ENCODE results near the gene OGFOD3. TPM values are rescaled to one million over a fixed set of nuclear protein-coding genes. Genes with fewer than 3 reads are reported as not detected.

OGFOD3 gene
- total and polyA plus RNA-seq, 9 of the 15 experiments (the other 6 are each of a cell fraction or from before 2014, with no cell fraction given), result 0.69 to 44.7 (median 18.9) TPM

GRCh38 chr17:82457073-82457928 is 38.9 kb upstream of the OGFOD3 start (continued):
- TF ChIP-seq VEZF1 (CRISPR knock-in tag; IDR thresholded peaks at IDR 0.05), result peak; percentile 35; the same call in 1 of the 2 replicates
- TF ChIP-seq NONO (IDR thresholded peaks at IDR 0.05; ENCODE audit: low read depth in 2 of 2, low read length in 1 of 2), result 0 out of 4 replicates have a peak, but pooled peaks of 1 of the 2 experiments have one; percentile 27
- peak; percentile 57; the same call in 1 of the 2 replicates for TF ChIP-seq AFF4 (CRISPR knock-in tag; IDR thresholded peaks at IDR 0.05)
- no peak for TF ChIP-seq SMAD1 (IDR thresholded peaks at IDR 0.05; ENCODE audit: low read depth, low read length, partially characterized antibody)
- TF ChIP-seq CTBP1 (IDR thresholded peaks at IDR 0.05; ENCODE audit: borderline replicate concordance), result peak; percentile 24; the same call in 1 of the 2 replicates
- peak; percentile 49; the same call in 1 of the 2 replicates for TF ChIP-seq ZEB2 (IDR thresholded peaks at IDR 0.05)
- TF ChIP-seq ADNP (tag; IDR thresholded peaks at IDR 0.05), result 0 out of 2 replicates have a peak, but pooled peaks have one; percentile 8
- 0 out of 2 replicates have a peak, but pooled peaks have one; percentile 4 for TF ChIP-seq ZFX (CRISPR knock-in tag; IDR thresholded peaks at IDR 0.05)
- peak; percentile 90 for TF ChIP-seq CEBPB (tag; IDR thresholded peaks at IDR 0.05)
- TF ChIP-seq PCBP1 (IDR thresholded peaks at IDR 0.05; ENCODE audit: low read depth, low read length, poor library complexity, severe bottlenecking), result no peak
- TF ChIP-seq YY1 (IDR thresholded peaks at IDR 0.05; ENCODE audit: borderline replicate concordance in 1 of 3, control insufficient read depth in 1 of 3, extremely low read depth in 1 of 3, insufficient read depth in 3 of 3, insufficient read length in 1 of 3, insufficient replicate concordance in 2 of 3, low read depth in 1 of 3, low read length in 2 of 3), result peak in 1 of 3 experiments; percentile 35
- TF ChIP-seq RNF2 (IDR thresholded peaks at IDR 0.05), result 0 out of 2 replicates have a peak, but pooled peaks have one; percentile 7
- TF ChIP-seq ZNF695 (CRISPR knock-in tag; IDR thresholded peaks at IDR 0.05), result no peak
- TF ChIP-seq CBX8 (IDR thresholded peaks at IDR 0.05; ENCODE audit: borderline replicate concordance, extremely low read depth, low read depth, low read length, poor library complexity, severe bottlenecking), result no peak
- TF ChIP-seq HNRNPH1 (optimal IDR thresholded peaks at IDR 0.05; ENCODE audit: low read depth, low read length), result no peak
- 0 out of 2 replicates have a peak, but pooled peaks have one; percentile 24 for TF ChIP-seq SOX6 (IDR thresholded peaks at IDR 0.05)
- 0 out of 4 replicates have a peak, but pooled peaks of 1 of the 2 experiments have one; percentile 14 for TF ChIP-seq SRF (CRISPR knock-in tag; IDR thresholded peaks at IDR 0.05)
- no peak for TF ChIP-seq GTF2F1 (IDR thresholded peaks at IDR 0.05; ENCODE audit: low read depth, low read length)
- no peak for TF ChIP-seq CHD2 (IDR thresholded peaks at IDR 0.05; ENCODE audit: low read depth, low read length)
- 0 out of 2 replicates have a peak, but pooled peaks have one; percentile 47 for TF ChIP-seq ZNF766 (CRISPR knock-in tag; conservative IDR thresholded peaks at IDR 0.05)
- TF ChIP-seq RB1 (IDR thresholded peaks at IDR 0.05; ENCODE audit: low read depth), result 0 out of 2 replicates have a peak, but pooled peaks have one; percentile 6
